HG02678 (cell line): ENCODE measurements around the gene CMTM2.
"Not testable (repeated sequence)": the region's sequence is repeated elsewhere in the genome, so short reads cannot be mapped to it uniquely, and the experiment has no call there.

ENCODE experiments used
- ATAC-seq: cut with Tn5 transposase; IDR thresholded peaks from one replicate; pipeline ENCODE4 v1.9.1; 2021; ENCODE audit warnings: mild to moderate bottlenecking, moderate library complexity; ENCODE audit not compliant: unreplicated experiment

The CMTM2 gene

DNA sequence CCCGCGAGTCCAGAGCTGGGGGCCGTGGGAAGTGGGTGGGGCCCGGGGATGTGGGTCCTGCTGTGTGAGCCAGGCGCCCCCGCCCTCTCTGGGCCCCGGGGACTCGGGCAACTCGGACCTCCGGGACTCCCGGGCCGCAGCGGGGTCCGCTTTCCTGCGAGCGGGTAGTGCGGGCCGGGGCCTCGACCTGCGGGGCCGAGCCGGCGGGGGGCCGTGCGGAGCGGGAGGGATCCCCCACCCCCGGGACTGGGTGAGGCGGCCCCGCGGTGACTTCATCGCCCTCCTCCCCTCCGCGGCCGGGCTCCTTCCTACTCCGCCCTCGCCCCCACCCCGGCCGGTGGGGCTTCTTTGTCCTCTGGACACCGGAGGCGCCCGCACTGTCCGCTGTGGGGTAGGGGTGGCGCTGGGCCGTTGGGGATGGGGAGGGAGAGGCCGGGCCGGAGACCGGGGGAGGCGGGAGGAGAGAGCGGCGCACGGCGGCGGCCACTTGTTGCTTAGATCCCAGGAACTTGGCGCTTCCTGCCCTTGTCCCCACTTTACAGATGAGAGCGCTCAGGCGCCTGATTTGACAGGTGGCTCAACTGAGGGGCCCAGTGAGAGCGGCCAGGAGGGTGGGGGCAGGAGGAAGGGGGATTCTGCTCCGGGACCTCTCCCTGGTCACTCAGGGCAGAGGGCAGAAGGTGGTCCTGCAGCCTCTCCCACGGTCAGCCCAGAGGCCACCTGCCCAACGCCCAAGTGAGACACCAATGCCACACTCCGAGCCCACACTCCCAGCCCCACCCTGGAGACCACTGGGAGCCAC is 26.1 kb downstream of the CMTM2 start:
- peak; percentile 9 for ATAC-seq

DNA sequence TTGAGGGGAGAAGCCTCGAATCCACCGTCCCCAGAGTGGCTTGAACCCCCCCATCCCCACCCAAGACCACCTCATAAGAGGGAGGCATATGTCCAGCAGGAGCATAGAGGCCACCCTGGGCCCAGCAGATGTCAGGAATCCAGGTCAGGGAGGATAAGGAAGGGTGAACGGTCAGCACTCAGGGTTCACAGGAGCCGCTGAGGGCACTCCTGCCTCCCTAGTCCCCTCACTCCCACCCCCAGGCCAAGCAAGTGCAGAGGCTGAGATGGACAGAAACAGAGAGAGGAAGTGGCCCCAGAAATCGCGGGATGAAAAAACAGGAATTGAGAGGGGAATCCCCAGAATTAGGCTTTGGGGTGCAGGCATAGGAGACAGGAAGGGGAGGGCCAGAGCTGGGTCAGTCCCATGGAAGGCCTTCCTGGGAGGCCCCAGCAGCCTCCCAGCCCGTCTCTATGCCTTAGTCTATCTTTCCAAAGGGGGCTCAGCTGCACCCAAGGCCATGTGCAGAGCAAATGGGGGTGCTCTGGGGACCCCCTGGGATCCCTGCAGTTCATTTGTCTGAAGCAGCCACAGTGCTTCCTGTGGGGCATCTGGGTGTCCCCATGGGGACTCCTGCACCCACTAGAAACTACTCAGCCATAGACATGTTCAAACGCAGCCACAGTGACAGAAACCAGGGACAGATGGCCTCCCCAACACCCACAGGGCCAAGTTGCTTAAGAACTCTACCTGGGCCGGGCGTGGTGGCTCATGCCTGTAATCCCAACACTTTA is 26.9 kb downstream of the CMTM2 start:
- peak; percentile 59 for ATAC-seq

DNA sequence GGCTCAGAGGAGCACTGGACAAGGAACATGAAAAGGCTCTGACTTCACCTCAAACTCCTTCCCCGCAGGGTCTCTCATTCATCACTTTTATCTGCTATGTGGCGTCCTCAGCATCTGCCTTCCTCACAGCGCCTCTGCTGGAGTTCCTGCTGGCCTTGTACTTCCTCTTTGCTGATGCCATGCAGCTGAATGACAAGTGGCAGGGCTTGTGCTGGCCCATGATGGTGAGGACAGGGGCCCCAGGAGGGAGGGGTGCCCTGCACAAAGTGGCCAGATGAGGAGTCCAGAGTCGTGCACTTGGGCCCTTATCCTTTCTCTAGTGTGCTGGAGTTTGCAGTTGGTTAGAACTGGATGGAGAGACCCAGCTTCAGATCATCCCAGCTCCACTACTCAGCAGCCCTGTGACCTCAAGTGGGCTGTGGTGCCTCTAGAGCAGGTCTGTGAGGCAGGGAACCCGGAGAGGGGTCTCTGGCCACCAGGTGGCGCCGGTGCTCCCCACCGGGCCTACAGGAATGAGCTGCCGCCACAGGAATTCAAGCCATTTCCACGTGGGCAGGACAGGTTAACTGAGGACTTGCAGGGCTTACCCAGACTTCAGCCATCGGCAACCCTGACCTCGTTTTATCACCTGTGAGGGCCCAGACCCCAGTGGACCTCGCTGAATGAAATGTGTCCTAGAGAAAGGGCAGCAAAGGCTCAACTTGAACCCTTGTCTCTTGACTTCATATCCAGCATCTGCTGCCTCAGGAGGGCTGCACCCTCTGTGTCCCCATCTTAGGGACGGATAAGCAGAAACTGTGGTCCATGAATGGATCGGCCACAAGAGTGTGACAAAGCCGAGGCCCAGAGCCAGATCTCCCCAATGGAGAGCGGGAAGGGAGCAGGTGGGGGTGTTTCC is 29.2 kb downstream of the CMTM2 start:
- no peak for ATAC-seq

DNA sequence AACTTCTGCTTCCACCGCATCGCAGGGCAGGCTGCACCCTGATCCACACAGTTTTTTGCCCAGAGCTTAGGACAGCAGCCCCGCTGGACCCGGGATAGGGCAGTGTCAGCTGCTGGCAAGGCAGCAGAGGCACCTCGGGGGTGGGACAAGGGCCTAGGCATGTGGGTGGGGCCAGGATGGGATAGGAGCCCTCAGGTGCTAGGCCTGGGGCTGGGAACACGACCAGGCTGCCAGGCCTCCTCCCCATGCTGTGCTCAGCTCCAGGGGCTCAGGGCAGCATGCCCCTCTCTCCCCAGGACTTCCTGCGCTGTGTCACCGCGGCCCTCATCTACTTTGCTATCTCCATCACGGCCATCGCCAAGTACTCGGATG is 29.9 kb downstream of the CMTM2 start:
- ATAC-seq = no peak

DNA sequence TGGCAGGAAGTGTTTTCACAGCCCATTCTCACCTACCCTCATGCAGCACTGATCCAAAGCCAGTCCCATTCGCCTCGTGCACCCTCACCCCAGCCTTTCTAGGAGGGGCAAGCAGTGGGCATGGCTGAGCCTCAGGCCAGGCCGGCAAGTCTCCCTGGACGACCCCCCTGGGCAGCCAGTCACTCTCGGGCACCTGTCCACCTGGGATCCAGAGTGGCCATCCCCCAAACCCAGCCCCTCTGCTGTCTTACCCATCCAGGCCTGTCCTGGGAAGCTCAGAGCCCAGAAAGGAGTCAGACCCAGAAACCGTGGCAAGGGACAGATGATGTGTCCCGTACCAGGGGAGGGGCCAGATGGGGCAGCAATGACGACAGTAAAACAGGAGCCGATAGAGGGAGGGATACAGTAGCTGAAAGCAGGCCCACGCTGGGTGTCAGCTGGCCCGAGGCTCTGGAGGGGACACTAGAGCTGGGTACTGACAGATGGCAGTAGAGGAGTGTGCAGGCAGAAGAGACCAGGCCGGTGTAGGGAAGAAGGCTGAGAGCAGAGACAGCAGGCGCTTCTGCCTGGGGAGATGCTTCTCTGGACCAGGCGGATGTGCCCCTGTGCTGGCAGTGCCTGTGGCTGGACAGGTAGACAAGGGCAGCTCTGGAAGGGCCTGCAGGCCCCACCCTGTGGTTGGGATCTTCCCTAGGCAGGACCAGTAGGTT is 31.0 kb downstream of the CMTM2 start:
- no peak for ATAC-seq

DNA sequence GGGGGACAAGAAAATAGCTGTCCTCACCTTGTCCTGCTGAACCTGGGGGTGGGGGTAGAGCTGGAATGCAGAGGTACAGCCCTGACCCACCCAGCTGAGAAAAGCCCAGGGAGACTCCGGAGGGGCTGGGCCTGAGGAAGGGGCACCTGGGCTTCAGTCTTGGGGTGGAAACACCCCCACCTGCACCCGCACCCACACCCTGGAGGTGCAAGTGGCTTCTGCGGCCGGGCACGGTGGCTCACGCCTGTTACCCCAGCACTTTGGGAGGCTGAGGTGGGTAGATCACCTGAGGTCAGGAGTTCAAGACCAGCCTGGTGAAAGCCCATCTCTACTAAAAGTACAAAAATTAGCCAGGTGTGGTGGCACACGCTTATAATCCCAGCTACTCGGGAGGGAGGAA is 32.6 kb downstream of the CMTM2 start:
- not testable (repeated sequence) for ATAC-seq

DNA sequence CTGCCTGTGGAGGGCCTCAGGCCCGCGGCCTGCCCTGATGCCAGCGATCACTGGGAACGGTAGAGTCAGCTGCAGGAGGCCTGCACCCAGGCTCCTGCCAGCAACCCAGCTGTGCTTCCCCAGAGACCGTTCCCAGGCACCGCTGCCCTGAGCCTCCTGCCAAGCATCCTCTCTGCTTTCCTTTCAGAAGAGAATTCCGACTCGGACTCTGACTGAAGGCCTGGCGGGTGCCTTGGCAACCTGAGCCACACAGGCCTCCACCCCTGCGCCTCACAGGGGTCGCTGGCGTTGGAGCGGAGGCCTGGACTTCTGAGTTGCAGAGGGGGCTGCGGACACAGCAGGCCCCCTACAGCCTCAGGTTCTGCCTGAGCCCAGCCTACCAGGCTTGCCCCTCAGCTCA is 33.2 kb downstream of the CMTM2 start:
- ATAC-seq = no peak

DNA sequence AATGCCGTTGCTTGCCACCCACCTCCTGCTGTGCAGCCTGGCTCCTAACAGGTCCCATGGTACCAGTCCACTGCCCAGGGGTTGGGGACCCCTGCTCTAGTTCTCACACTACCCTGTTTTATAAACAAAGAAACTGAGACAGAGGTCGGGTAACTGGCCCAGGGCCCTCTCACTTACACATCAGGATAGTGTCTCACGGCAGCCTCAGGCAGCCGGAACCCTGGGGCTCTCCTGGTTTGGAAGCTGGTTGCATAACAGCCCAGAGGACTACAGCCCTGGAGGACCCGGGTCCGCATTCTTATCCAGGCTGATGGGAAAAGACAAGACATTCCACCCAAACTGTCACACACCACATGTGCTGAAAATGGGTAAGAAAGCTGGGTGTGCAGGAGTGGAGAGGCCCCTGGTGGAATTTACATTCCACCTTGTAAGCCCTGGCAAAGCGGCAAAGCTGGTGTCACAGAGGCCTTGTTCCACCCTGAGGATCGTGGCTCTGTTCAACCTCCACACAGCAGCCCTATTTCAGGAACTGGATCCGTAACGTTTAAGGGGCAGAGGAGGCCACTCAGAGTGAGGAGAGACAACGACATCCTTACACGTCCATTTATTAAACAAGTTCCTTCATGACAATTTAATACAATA is 35.0 kb downstream of the CMTM2 start:
- ATAC-seq = no peak

DNA sequence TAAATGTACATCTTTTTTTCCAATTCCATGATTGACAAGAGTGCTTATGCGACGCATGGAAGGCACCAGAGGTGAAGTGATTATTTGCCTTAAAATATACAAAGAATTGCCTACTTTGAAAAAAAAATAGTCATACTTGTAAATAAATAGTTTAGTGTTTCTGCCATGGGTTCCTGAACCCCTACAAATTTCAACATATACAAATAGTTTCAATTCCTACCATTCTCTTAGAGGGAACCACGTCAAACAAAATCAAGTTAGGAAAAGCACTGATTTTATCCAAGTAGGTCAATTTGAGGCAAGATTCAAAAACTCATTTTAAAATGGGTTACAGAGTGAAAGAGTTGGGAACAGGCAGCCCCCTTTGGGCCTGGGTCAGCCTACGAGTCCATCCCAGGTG is 36.9 kb downstream of the CMTM2 start:
- no peak for ATAC-seq

DNA sequence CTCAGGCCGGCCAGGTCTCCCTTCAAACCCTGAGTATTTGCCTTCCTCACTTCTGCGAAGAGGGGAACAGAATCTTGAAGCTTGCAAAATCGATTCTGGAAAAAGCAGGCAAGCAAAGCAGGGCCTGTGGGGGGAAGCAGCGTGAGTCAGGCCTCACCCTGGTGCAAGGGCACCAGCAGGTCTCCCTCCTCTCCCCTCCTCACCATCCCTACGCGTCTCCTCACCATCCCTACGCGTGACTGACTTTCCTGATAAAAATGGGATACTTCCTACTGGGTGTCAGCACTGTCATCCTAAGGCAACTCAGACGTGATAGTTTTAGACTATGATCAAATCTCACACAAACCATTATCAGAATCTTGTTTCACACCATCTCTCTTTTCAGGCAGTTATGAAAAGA is 37.3 kb downstream of the CMTM2 start:
- no peak for ATAC-seq

DNA sequence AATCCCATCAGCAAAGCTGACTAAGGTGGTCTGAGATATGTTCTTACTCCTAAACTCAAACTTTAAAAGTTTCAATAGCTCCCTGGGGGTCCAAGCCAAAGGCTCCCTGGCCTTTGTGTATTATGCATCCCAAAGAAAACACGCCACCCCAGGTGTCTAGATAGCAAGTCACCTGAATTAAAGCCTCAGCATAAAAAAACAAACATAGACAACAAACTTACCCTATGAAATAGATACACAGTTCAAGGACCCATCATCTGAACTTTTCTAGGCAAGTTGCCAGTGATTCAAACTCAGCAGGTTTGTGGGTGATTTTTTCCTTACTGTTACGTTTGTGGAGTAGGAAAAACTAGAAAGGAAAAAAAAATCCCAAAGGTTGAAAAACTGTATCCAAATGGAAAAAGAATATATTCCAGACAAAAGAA is 37.8 kb downstream of the CMTM2 start:
- no peak for ATAC-seq

DNA sequence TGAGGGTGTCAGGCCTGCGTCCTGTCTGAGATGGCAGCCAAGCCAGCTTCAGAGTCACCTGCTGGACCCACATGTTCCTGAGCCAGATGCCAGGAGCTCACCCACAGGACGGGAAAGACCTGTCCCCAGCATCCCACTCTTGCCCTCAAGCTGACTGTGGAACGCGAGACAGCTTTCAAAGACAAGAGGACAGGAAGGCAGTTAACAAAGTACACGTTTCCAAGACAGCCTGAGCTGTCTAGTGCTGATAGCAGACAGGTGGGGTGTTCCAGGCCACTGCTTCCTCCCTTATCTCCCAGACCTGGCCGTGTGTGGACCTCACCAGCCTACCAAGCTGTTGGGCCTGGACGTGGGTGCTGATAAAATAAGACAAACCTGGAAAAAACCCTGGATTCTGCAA is 38.5 kb downstream of the CMTM2 start:
- no peak for ATAC-seq

DNA sequence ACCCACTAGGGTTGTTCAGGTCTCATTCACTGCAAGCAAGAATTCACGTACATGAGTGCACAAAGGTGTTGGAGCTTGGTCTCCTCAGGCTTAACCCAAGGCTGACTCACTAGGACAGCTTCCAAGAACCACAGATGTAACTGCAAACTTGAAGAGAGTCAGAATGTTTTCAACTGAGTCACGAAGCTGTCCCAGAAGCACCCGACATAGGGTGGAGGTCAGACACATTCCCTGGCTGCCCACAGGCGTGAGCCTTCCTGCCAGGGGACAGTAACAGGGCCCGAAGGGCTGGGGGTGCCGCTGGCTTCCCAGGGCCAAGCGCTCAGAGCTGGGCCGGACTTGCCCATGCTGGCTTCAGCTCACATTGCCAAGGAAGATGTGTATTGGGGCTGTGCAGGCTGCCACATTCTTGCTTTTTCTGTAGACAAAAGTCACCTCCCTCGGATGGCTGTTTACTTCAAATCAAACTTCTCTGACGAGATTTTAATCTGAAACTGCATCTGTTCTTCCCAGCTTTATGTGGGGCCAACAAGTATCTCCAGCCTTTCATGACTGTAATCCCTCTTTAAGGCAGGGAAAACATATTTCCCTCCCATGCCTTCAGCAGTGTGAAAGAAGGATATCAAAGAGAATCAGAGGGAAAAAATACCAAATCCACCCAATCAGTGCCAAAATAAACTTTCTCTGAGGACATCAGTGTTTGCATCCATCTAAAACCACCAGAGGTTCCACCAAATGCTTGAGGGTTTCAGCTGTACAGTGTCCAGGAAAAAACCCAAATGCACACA is 39.5 kb downstream of the CMTM2 start:
- ATAC-seq = no peak

DNA sequence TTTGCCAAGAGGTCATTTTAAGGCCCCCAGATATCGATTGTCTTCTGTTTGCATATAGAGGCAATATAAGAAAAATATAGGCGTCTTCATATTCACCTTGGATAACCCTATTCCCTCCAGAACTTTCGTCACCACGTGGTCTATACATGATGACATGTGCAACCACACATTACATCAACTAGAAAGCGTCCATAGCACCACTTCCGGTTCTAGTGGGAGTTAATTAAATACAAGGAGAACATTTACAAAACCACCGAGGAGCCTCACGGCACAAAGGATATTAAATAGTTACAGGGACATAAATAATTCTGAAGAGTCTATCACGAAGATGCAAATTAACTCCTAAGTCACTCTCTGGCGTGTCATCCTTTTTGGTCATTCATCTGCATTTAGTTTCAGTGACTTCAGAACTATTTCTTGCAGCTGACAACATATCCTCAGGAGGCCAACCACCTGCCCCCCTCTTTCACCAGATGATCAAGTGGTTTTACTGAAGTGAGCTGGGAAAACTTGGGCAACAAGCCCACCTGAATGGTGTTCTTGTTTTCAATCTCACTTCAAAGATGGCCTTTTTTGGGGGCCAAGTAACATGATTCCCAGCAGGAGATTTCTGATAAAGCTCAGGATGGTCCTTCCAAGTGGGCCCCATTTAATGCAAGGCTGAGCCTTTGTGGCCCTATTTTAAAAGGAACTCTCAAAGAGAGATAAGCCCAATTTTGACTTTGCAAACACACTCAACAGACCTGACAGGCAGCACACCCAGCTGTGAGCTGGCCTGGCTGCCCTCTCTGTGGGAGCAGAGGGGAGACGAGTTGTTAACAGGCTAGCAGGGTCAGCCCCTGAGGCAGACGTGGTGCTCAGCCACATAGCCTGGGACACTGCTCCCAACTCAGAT is 40.5 kb downstream of the CMTM2 start:
- no peak for ATAC-seq

DNA sequence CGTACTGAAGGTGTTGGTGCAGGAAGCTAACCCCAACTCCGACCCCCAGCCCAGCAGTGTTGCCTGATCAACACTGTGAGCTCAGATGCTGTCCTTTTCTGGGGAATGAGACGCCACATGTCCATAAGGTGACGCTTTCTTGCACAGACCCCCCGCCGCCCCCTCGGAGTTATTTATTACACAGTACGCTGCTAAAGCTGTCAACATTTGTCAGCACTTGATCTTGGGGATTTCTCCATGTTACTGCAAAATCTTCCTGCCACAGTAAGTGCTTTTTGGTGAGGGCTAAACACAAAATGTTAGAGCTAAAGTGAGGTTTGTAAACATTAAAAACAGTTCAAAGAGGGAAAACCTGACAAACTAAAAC is 41.1 kb downstream of the CMTM2 start:
- no peak for ATAC-seq

DNA sequence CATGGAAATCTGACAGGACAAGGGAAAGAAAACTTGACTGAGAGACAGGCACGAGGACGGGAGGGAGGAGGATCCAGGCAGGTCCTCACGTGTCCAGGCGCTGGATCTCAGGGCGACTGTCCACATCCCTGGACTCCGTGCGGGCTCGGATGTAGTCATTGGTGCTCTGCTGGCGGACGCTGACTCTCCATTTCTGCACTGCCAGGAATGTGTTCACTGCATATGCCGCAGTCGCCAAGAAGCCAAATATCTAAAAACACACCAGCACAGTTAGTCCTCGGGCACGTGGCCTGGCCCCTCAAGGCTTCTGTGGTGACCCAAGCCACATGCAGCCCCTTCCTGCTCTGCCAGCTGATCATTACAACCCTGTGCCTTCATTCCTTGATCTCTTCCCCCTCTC is 42.7 kb downstream of the CMTM2 start:
- no peak for ATAC-seq

DNA sequence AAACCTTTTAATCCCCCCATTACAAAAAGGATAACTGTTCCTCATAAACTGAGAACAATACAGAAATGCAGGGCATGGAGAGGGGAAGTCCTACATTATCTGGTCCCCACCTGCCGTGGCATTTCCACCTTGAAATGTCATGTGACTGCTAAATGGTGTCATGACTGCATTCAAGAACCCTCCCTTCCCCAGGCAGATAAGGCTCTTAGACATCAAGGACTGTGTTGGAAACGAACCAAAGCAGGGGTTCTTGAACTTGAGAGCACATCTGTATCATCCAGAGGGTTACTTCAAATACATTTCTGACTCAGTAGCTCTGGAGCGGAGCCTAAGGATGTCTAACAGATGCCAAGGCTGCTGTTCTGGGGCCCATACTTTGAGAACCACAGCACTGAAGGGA is 43.6 kb downstream of the CMTM2 start:
- no peak for ATAC-seq

DNA sequence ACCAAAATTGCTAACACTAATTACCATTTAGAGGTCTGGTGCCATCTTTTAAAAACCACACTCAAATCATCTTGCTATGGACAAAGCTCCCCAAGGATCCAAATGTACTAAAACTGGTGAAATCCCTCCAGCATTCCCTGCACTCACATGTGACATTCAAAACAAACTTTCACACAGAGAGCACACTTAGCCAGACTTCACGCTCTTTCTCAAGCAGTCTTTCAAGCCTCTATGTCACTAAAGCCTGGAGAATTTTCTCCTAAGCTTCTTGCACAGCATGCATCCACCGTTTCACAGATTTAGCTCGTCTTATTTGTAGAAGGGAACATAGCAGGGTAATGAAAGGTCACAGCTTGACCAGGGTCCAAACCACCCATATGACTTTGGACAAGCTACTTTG is 44.5 kb downstream of the CMTM2 start:
- no peak for ATAC-seq
